ENCODE results near the gene CENPF. TPM values are rescaled to one million over a fixed set of nuclear protein-coding genes. Genes with fewer than 3 reads are reported as not detected.

The CENPF gene
- total RNA-seq, 1 experiment from 2014 or later = 113 TPM

GRCh38 chr1:214617843-214618242 lies 14.8 kb downstream of the CENPF start:
- Histone ChIP-seq H3K18ac (ENCODE audit: insufficient read length, low read depth, low read length) (no peak overlapping the region), H3K23ac (ENCODE audit: insufficient read length, low read depth, low read length) (no peak overlapping the region), H2BK5ac (ENCODE audit: insufficient read length, low read length) (no peak overlapping the region), H4K91ac (ENCODE audit: insufficient read length, low read depth, low read length) (no peak overlapping the region), H3K56ac (ENCODE audit: insufficient read length, low read depth, low read length) (no peak overlapping the region), H3K27me3 (ENCODE audit: insufficient read depth, low read length) (no peaks in the 10 kb centered on the region), H4K5ac (ENCODE audit: insufficient read length, low read depth, low read length) (no peak overlapping the region), H3K4ac (ENCODE audit: low read depth, low read length) (no peak overlapping the region), H2AK5ac (ENCODE audit: insufficient read length, low read length) (no peak overlapping the region), H3K9ac (ENCODE audit: extremely low read depth, insufficient read length, low read length) (no peak overlapping the region), H3K4me2 (ENCODE audit: insufficient read depth, insufficient read length, low read length) (no peak overlapping the region), H2AFZ (ENCODE audit: low read length) (no peak overlapping the region), H2BK15ac (ENCODE audit: low read depth, low read length) (no peak overlapping the region), H3K4me1 (ENCODE audit: insufficient read depth, low read length) (no peaks in the 10 kb centered on the region; the same call in 1 of the 2 replicates), H2BK12ac (ENCODE audit: insufficient read length, low read depth, low read length) (no peak overlapping the region), H2BK20ac (ENCODE audit: low read depth, low read length, poor library complexity, severe bottlenecking) (no peak overlapping the region), H3K27ac (ENCODE audit: insufficient read length, low read depth, low read length) (no peak overlapping the region), H3K23me2 (ENCODE audit: insufficient read length, low read depth, low read length, poor library complexity, severe bottlenecking) (no peaks in the 10 kb centered on the region), H3T11ph (ENCODE audit: low read length) (no peak overlapping the region), H4K20me1 (ENCODE audit: control insufficient read depth, insufficient read depth, insufficient read length) (no peaks in the 10 kb centered on the region), H3K79me2 (ENCODE audit: insufficient read depth, low read length) (peaks cover 5% of the 10 kb centered on the region; the same call in 1 of the 2 replicates), H3K14ac (ENCODE audit: insufficient read depth, low read length) (no peak overlapping the region), H3K9me3 (ENCODE audit: control insufficient read depth, low read depth, low read length) (no peaks in the 10 kb centered on the region), H4K8ac (replicated peaks; ENCODE audit: insufficient read length, low read depth, low read length) (no peak overlapping the region), H3K79me1 (ENCODE audit: insufficient read depth, low read depth, low read length, poor library complexity, severe bottlenecking) (peaks cover 3% of the 10 kb centered on the region), H2BK120ac (ENCODE audit: low read depth, low read length, poor library complexity, severe bottlenecking) (no peak overlapping the region)
- no peaks in the 10 kb centered on the region for H3K27me3 Mint-ChIP-seq (ENCODE audit: low read depth)
- no peak for DNase-seq
- no CpG with 5 or more reads among the region's 6 CpGs for WGBS (ENCODE audit: extremely low coverage, insufficient read length, low lambda C conversion rate)
- TF ChIP-seq CTCF (conservative IDR thresholded peaks at IDR 0.05) = no peak
- H3K27ac Mint-ChIP-seq = no peak overlapping the region
- no peak overlapping the region for H3K4me3 Mint-ChIP-seq
- peaks cover 50 to 86% (median 77%) of the 10 kb centered on the region in 3 experiments for H3K36me3 Mint-ChIP-seq (ENCODE audit: insufficient read depth in 1 of 3, low read depth in 3 of 3)
- H3K4me1 Mint-ChIP-seq = no peaks in the 10 kb centered on the region
- no peaks in the 10 kb centered on the region for H3K9me3 Mint-ChIP-seq

Measured in H9 (cell line).